Gastroesophageal sphincter (tissue), 4 donors: ENCODE results near the gene SPATA32. TPM values are rescaled to one million over a fixed set of nuclear protein-coding genes. Genes with fewer than 3 reads are reported as not detected.
A peak's percentile ranks its signal among the peaks of the same experiment; 100 is the strongest.

ENCODE experiments used
- ATAC-seq: fragments of 150-250 bp; one replicate; pipeline ENCODE4 v1.9.1; 2016; ENCODE audit warnings: mild to moderate bottlenecking, moderate library complexity
- H3K27ac ChIP-seq, 4 donors: fragments of 200-600 bp; sonication (generic) in 3 of 4; 1 replicate in 3 of 4; 2 replicates in 1 of 4; pipeline ENCODE4 v1.5.1; 2016 to 2019
- H3K27me3 ChIP-seq: fragments of 200-600 bp; sonication (generic); one replicate; pipeline ENCODE4 v1.5.1; 2019
- H3K36me3 ChIP-seq, 2 donors: fragments of 200-600 bp; sonication (generic); one replicate each; pipeline ENCODE4 v1.5.1; 2019; ENCODE audit warnings: control low read depth in 1 of 2
- H3K4me1 ChIP-seq, 3 donors: fragments of 200-600 bp; sonication (generic); 1 replicate in 2 of 3; 2 replicates in 1 of 3; pipeline ENCODE4 v1.5.1; 2016 to 2019; ENCODE audit warnings: control low read depth in 2 of 3
- H3K4me3 ChIP-seq, 2 donors: fragments of 200-600 bp; sonication (generic); one replicate each; pipeline ENCODE4 v1.5.1; 2019; ENCODE audit warnings: mild to moderate bottlenecking in 1 of 2, moderate library complexity in 1 of 2
- H3K9me3 ChIP-seq, 3 donors: fragments of 200-600 bp; sonication (generic); one replicate each; pipeline ENCODE4 v1.5.1; 2017 to 2019; ENCODE audit warnings: control low read depth in 2 of 3
- CTCF ChIP-seq, 4 experiments: fragments of 200-600 bp in 2 of 4; fragments of 450-650 bp in 2 of 4; sonication (generic) in 1 of 4; IDR thresholded peaks; one replicate each; pipeline ENCODE4 v1.5.1; 2017 to 2019; ENCODE audit warnings: antibody characterized with exemption in 4 of 4, mild to moderate bottlenecking in 2 of 4, moderate library complexity in 2 of 4
- EP300 ChIP-seq: sonication (generic); formaldehyde crosslinking; IDR thresholded peaks from one replicate; pipeline ENCODE4 v1.6.1; 2017; ENCODE audit warnings: antibody characterized with exemption, mild to moderate bottlenecking
- POLR2A ChIP-seq, 2 donors: fragments of 450-650 bp; IDR thresholded peaks; one replicate each; pipeline ENCODE4 v1.6.1; 2017; ENCODE audit warnings: antibody characterized with exemption in 2 of 2, mild to moderate bottlenecking in 2 of 2, moderate library complexity in 1 of 2
- POLR2AphosphoS5 ChIP-seq: sonication (generic); formaldehyde crosslinking; IDR thresholded peaks from one replicate; pipeline ENCODE4 v1.6.1; 2017; ENCODE audit warnings: antibody characterized with exemption
- WGBS, 2 donors: methylation state at CpG; one replicate each; pipeline ENCODE4 v1.1.5; 2018; ENCODE audit warnings: low coverage in 1 of 2; 5-methylcytosine and 5-hydroxymethylcytosine counted together
- total RNA-seq, 4 donors: library from RNA; depleted of rRNA; stranded (reverse); fragments of >200 nt; gene quantifications; one replicate each; pipeline ENCODE4 v1.1.0, GENCODE V29; 2016

The SPATA32 gene
- total RNA-seq, 4 donors from 2014 or later = not detected

GRCh38 chr17:45284176-45285140 is 22.6 kb upstream of the SPATA32 start:
- peak overlapping the region in 3 of 4 donors; percentile 78 to 82 (median 80) for H3K27ac ChIP-seq
- no peak overlapping the region for H3K4me3 ChIP-seq
- TF ChIP-seq POLR2A (IDR thresholded peaks at IDR 0.05) (no peak), POLR2AphosphoS5 (no peak), CTCF (IDR thresholded peaks at IDR 0.05) (no peak), EP300 (no peak)
- peaks cover 3 to 98% (median 39%) of the 10 kb centered on the region in 3 donors for H3K4me1 ChIP-seq
- H3K36me3 ChIP-seq = peaks cover 0 to 74% of the 10 kb centered on the region in 2 donors
- 60 to 63% methylated on average over 1 to 4 of the region's 21 CpGs for WGBS, 2 donors
- H3K27me3 ChIP-seq = no peaks in the 10 kb centered on the region
- ATAC-seq = peak; percentile 54
- H3K9me3 ChIP-seq = no peaks in the 10 kb centered on the region

- Histone ChIP-seq H3K36me3 (peaks cover 0 to 66% of the 10 kb centered on the region in 2 donors), H3K27ac (peak overlapping the region; percentile 21 to 82 (median 79)), H3K4me1 (peaks cover 3 to 98% (median 32%) of the 10 kb centered on the region in 3 donors), H3K27me3 (no peaks in the 10 kb centered on the region), H3K4me3 (no peak overlapping the region), H3K9me3 (no peaks in the 10 kb centered on the region)
- ATAC-seq = no peak
- 65% methylated on average over 4 of the region's 10 CpGs; no CpG with 5 or more reads in 1 of the 2 donors for WGBS, 2 donors
- TF ChIP-seq CTCF (IDR thresholded peaks at IDR 0.05) (no peak), POLR2AphosphoS5 (no peak), POLR2A (IDR thresholded peaks at IDR 0.05) (no peak), EP300 (no peak)
These were observed 21.8 kb upstream of the SPATA32 start for GRCh38 chr17:45283711-45284110.

- peaks cover 2 to 98% (median 24%) of the 10 kb centered on the region in 3 donors for H3K4me1 ChIP-seq
- no peak overlapping the region for H3K4me3 ChIP-seq
- WGBS, 2 donors = 37 to 42% methylated on average over 3 to 11 of the region's 21 CpGs
- H3K36me3 ChIP-seq = peaks cover 0 to 63% of the 10 kb centered on the region in 2 donors
- ATAC-seq = peak; percentile 69
- no peaks in the 10 kb centered on the region for H3K9me3 ChIP-seq
- no peak for TF ChIP-seq POLR2A (IDR thresholded peaks at IDR 0.05)
- peak; percentile 86 for TF ChIP-seq POLR2AphosphoS5
- peak overlapping the region; percentile 21 to 82 (median 79) for H3K27ac ChIP-seq
- H3K27me3 ChIP-seq = no peaks in the 10 kb centered on the region
These were observed 21.1 kb upstream of the SPATA32 start for GRCh38 chr17:45282683-45283644.

- no peaks in the 10 kb centered on the region for H3K27me3 ChIP-seq
- H3K4me1 ChIP-seq = peaks cover 0 to 94% (median 22%) of the 10 kb centered on the region in 3 donors
- no peak for ATAC-seq
- 56 to 70% methylated on average over 2 to 3 of the region's 3 CpGs for WGBS, 2 donors
- H3K4me3 ChIP-seq = no peak overlapping the region
- TF ChIP-seq POLR2A (IDR thresholded peaks at IDR 0.05) = no peak
- no peak for TF ChIP-seq POLR2AphosphoS5
- TF ChIP-seq EP300 = no peak
- H3K27ac ChIP-seq = peak overlapping the region in 3 of 4 donors; percentile 1 to 74 (median 71)
- no peaks in the 10 kb centered on the region for H3K9me3 ChIP-seq
- H3K36me3 ChIP-seq = peaks cover 0 to 34% of the 10 kb centered on the region in 2 donors
These were observed 18.0 kb upstream of the SPATA32 start for GRCh38 chr17:45279898-45280297.

- peak overlapping the region; percentile 71 to 80 (median 73) for H3K27ac ChIP-seq
These were observed 16.1 kb upstream of the SPATA32 start for GRCh38 chr17:45277992-45278391.

More at GRCh38 chr17:45277992-45278391, 16.1 kb upstream of the SPATA32 start:
- H3K9me3 ChIP-seq = no peaks in the 10 kb centered on the region
- 5 to 17% methylated on average over 7 of the region's 7 CpGs for WGBS, 2 donors
- H3K27me3 ChIP-seq = no peaks in the 10 kb centered on the region
- H3K4me1 ChIP-seq = peaks cover 0 to 90% (median 11%) of the 10 kb centered on the region in 3 donors
- no peak overlapping the region for H3K4me3 ChIP-seq
- H3K36me3 ChIP-seq = peaks cover 0 to 31% of the 10 kb centered on the region in 2 donors
- ATAC-seq = peak; percentile 35
- TF ChIP-seq CTCF (IDR thresholded peaks at IDR 0.05) = no peak
- TF ChIP-seq POLR2A (IDR thresholded peaks at IDR 0.05) = no peak
- TF ChIP-seq EP300 = no peak
- peak; percentile 71 for TF ChIP-seq POLR2AphosphoS5
